ENCODE data around the gene TMEM51. TPM values are rescaled to one million over a fixed set of nuclear protein-coding genes. Genes with fewer than 3 reads are reported as not detected.
A peak's percentile ranks its signal among the peaks of the same experiment; 100 is the strongest.

Gene TMEM51
- total and polyA plus RNA-seq, 9 of the 15 experiments (the other 6 are each of a cell fraction or from before 2014, with no cell fraction given), result 0.06 to 1.4 (median 0.58) TPM

DNA sequence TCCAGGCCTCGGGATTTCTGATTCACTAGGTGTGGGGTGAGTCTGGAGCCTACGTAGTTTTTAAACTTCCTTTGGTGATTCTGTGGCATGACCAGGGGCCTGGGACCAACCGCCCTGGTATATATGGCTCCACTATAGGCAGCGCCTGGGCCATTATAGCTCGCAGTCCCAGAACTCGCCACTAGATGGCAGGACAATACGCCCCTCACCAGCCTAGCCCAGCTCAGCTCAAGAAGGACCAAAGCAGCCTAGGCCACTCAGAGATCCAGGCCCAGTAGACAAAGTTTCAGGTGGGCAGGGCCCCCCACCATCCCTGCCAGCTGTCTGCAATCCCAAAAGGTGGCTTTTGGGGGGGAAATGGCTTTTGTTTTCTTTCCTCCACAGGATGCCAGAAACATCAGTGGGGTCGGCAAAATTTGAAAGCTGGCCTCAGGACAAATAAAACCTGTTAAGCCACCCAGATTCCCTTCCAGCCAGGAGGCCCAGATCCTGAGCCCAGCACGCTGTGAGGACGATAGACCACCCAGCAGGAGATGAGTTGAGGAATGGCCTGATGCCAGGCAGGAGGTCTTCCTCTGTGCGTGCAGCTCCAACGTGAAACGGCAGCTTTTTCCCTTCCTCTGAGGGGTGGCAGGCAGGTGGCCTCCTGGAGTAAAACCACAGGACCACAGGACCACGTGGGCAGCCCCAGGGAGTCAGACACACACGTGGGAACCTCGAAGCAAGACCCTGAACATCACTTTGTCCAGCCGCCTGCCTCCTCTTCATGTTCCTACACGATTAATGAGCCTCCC is 24.8 kb upstream of the TMEM51 start (continued):
- TF ChIP-seq KAT7 (CRISPR knock-in tag; IDR thresholded peaks at IDR 0.05; ENCODE audit: borderline replicate concordance), result no peak
- TF ChIP-seq ZBTB1 (CRISPR knock-in tag; IDR thresholded peaks at IDR 0.05; ENCODE audit: borderline replicate concordance, low read depth), result no peak
- no peak for TF ChIP-seq TOE1 (IDR thresholded peaks at IDR 0.05; ENCODE audit: borderline replicate concordance)
- no peak for TF ChIP-seq TOE1 (CRISPR knock-in tag; IDR thresholded peaks at IDR 0.05; ENCODE audit: borderline replicate concordance, low read depth)
- TF ChIP-seq TAF9B (IDR thresholded peaks at IDR 0.05; ENCODE audit: partially characterized antibody), result no peak
- peak; percentile 17; the same call in 1 of the 2 replicates for TF ChIP-seq ZNF384 (IDR thresholded peaks at IDR 0.05; ENCODE audit: low read depth, low read length)
- TF ChIP-seq, protein P1, sequence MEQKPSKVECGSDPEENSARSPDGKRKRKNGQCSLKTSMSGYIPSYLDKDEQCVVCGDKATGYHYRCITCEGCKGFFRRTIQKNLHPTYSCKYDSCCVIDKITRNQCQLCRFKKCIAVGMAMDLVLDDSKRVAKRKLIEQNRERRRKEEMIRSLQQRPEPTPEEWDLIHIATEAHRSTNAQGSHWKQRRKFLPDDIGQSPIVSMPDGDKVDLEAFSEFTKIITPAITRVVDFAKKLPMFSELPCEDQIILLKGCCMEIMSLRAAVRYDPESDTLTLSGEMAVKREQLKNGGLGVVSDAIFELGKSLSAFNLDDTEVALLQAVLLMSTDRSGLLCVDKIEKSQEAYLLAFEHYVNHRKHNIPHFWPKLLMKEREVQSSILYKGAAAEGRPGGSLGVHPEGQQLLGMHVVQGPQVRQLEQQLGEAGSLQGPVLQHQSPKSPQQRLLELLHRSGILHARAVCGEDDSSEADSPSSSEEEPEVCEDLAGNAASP (IDR thresholded peaks at IDR 0.05), result no peak
- no peak for TF ChIP-seq CBX5 (IDR thresholded peaks at IDR 0.05; ENCODE audit: borderline replicate concordance, low read depth)
- TF ChIP-seq ZNF75A (CRISPR knock-in tag; IDR thresholded peaks at IDR 0.05), result no peak
- TF ChIP-seq ESRRA (IDR thresholded peaks at IDR 0.05; ENCODE audit: borderline replicate concordance, low read depth), result no peak
- TF ChIP-seq BMI1 (IDR thresholded peaks at IDR 0.05; ENCODE audit: low read length), result no peak
- TF ChIP-seq, protein P2, sequence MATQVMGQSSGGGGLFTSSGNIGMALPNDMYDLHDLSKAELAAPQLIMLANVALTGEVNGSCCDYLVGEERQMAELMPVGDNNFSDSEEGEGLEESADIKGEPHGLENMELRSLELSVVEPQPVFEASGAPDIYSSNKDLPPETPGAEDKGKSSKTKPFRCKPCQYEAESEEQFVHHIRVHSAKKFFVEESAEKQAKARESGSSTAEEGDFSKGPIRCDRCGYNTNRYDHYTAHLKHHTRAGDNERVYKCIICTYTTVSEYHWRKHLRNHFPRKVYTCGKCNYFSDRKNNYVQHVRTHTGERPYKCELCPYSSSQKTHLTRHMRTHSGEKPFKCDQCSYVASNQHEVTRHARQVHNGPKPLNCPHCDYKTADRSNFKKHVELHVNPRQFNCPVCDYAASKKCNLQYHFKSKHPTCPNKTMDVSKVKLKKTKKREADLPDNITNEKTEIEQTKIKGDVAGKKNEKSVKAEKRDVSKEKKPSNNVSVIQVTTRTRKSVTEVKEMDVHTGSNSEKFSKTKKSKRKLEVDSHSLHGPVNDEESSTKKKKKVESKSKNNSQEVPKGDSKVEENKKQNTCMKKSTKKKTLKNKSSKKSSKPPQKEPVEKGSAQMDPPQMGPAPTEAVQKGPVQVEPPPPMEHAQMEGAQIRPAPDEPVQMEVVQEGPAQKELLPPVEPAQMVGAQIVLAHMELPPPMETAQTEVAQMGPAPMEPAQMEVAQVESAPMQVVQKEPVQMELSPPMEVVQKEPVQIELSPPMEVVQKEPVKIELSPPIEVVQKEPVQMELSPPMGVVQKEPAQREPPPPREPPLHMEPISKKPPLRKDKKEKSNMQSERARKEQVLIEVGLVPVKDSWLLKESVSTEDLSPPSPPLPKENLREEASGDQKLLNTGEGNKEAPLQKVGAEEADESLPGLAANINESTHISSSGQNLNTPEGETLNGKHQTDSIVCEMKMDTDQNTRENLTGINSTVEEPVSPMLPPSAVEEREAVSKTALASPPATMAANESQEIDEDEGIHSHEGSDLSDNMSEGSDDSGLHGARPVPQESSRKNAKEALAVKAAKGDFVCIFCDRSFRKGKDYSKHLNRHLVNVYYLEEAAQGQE (IDR thresholded peaks at IDR 0.05; ENCODE audit: borderline replicate concordance), result peak; percentile 85
- TF ChIP-seq, protein P2 (CRISPR knock-in tag; IDR thresholded peaks at IDR 0.05; ENCODE audit: low read depth), result no peak
- peak in 2 of 3 experiments; percentile 22 to 34 for TF ChIP-seq YY1 (IDR thresholded peaks at IDR 0.05; ENCODE audit: borderline replicate concordance in 1 of 3, control insufficient read depth in 1 of 3, extremely low read depth in 1 of 3, insufficient read depth in 3 of 3, insufficient read length in 1 of 3, insufficient replicate concordance in 2 of 3, low read depth in 1 of 3, low read length in 2 of 3)
- TF ChIP-seq CHD2 (IDR thresholded peaks at IDR 0.05; ENCODE audit: low read depth, low read length), result no peak
- TF ChIP-seq MXI1 (IDR thresholded peaks at IDR 0.05; ENCODE audit: low read depth, low read length), result no peak
- TF ChIP-seq ARHGAP35 (IDR thresholded peaks at IDR 0.05; ENCODE audit: partially characterized antibody), result no peak
- TF ChIP-seq WHSC1 (IDR thresholded peaks at IDR 0.05; ENCODE audit: low read length), result no peak
